AG04449 (cell line): Measurements from ENCODE around the gene BPIFA3.

Source experiments
- CTCF ChIA-PET: fragments of 350-600 bp; formaldehyde crosslinking; extraction: SDS; loops from one replicate; lab custom pipeline; 2021; ENCODE audit warnings: antibody characterized with exemption; lab: Yijun Ruan, JAX
- POLR2A ChIA-PET: fragments of 400-600, 350-600 bp; formaldehyde crosslinking; extraction: SDS; loops from one replicate; lab custom pipeline; 2020; ENCODE audit warnings: antibody characterized with exemption, inconsistent platforms; lab: Yijun Ruan, JAX
- DNase-seq: peaks from one replicate; pipeline ENCODE4 v3.0.0-alpha.2; 2010; ENCODE audit warnings: low read depth, low spot score
- H3K4me3 ChIP-seq: 2 replicates; pipeline ENCODE4 v1.5.1; 2011; ENCODE audit warnings: low read depth, mild to moderate bottlenecking, control low read depth, low read length
- TF ChIP-seq, protein P1 (sequence below): IDR thresholded peaks from one replicate; pipeline ENCODE4 v1.5.1; 2011; ENCODE audit warnings: mild to moderate bottlenecking, moderate library complexity, low read length, control low read depth, inconsistent platforms; ENCODE audit not compliant: insufficient read depth; ENCODE audit errors: missing control alignments

BPIFA3 gene

DNA sequence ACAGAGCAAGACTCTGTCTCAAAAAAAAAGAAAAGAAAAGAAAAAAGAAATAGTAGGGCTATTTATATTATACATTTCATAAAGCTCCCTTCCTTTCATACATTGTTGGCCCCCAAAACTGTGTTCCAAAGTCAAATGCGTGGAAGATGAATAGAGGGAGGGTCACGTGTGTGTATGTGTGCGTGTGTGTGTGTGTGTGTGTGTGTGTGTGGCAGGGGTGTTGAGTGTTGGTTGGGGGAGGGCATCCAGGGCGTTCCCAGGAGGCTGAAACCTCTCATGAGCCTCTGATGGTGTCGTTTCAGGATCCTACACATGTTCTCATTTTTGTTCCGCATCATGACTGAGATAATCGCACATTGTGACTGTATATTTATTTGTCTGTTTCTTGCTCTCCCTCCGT is 58.1 kb downstream of the BPIFA3 start:
- POLR2A ChIA-PET, result no interaction called here
- TF ChIP-seq, protein P1, sequence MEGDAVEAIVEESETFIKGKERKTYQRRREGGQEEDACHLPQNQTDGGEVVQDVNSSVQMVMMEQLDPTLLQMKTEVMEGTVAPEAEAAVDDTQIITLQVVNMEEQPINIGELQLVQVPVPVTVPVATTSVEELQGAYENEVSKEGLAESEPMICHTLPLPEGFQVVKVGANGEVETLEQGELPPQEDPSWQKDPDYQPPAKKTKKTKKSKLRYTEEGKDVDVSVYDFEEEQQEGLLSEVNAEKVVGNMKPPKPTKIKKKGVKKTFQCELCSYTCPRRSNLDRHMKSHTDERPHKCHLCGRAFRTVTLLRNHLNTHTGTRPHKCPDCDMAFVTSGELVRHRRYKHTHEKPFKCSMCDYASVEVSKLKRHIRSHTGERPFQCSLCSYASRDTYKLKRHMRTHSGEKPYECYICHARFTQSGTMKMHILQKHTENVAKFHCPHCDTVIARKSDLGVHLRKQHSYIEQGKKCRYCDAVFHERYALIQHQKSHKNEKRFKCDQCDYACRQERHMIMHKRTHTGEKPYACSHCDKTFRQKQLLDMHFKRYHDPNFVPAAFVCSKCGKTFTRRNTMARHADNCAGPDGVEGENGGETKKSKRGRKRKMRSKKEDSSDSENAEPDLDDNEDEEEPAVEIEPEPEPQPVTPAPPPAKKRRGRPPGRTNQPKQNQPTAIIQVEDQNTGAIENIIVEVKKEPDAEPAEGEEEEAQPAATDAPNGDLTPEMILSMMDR, result no peak
- H3K4me3 ChIP-seq, result no peak overlapping the region
- CTCF ChIA-PET, result interaction anchor here (1.8 kb wide), 1 partner anchor 13 kb away, joined by 6 read pairs; no protein-coding TSS in a partner anchor
- no peak for DNase-seq

DNA sequence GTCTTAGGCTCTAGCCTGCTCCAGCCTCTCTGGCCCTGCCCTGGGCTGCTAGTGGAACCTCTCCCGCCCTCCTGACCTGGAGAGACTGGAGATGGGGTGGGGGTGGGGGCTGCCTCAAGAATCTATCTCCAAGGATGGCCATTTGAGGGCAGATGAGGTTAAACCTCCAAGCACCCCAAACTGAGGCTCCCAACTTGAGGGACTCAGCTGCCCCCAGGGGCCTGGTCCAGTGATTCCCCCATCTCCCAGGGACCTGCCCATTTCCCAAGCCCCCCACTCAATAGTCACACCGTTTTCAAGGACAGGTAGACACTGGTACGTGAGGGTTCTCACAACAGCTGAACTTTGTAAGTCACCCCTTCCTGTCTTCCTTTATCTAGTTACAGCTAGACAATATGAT is 58.7 kb downstream of the BPIFA3 start:
- no peak overlapping the region for H3K4me3 ChIP-seq
- TF ChIP-seq, protein P1, result no peak
- POLR2A ChIA-PET, result no interaction called here
- DNase-seq, result no peak
- CTCF ChIA-PET, result interaction anchor here (1.8 kb wide), 1 partner anchor 13 kb away, joined by 6 read pairs; no protein-coding TSS in a partner anchor

DNA sequence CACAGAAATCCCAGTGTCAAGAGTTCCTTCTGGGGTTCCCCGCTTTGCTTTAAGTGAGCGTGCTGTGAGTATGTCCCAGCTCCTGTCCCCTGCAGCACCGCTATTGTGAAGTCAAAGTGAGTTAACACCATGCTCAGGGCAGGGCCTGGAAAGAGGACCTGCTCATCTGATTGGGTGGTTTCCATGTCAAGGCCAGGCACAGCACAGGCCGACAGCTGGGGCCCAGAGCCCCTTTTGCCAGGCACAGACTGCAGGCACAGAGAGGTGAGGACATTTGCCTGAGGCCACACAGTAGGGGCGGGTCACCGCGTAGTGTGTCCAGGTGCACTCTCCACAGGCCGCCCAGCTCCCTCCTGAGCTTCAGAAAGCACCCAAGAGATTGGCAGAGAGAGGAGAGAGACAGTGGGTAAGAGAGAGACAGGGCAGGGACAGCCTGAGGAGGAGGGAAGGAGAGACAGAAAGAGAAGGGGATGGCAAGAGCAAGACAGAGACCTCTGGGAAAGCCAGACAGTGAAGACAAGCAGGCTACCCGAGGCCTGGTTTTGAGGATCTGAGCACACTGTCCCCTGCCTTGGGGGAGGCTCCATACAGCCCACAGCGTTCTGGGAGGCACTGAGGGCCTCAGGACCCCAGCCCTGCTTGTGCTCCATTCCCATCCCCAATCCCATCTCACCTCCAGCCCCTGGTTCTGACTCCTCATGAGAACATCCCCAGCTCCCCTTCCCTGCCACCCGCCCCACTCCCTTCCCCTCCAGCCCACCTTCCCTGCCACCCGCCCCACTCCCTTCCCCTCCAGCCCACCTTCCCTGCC is 59.4 kb downstream of the BPIFA3 start:
- CTCF ChIA-PET, result interaction anchor here (1.8 kb wide), 1 partner anchor 14 kb away, joined by 6 read pairs; no protein-coding TSS in a partner anchor
- no peak overlapping the region for H3K4me3 ChIP-seq
- POLR2A ChIA-PET, result no interaction called here
- TF ChIP-seq, protein P1, result no peak
- DNase-seq, result no peak
